ENCODE results near the gene FGF18. TPM values are rescaled to one million over a fixed set of nuclear protein-coding genes. Genes with fewer than 3 reads are reported as not detected.
"Not testable (repeated sequence)": the region's sequence is repeated elsewhere in the genome, so short reads cannot be mapped to it uniquely, and the experiment has no call there.

The FGF18 gene
- polyA plus RNA-seq (2011; rRNA removed) (0.04 TPM in 1 of 2 replicates, not detected in the other), polyA minus RNA-seq (2011; rRNA and poly(A)+ RNA removed) (not detected in 2 replicates)

DNA sequence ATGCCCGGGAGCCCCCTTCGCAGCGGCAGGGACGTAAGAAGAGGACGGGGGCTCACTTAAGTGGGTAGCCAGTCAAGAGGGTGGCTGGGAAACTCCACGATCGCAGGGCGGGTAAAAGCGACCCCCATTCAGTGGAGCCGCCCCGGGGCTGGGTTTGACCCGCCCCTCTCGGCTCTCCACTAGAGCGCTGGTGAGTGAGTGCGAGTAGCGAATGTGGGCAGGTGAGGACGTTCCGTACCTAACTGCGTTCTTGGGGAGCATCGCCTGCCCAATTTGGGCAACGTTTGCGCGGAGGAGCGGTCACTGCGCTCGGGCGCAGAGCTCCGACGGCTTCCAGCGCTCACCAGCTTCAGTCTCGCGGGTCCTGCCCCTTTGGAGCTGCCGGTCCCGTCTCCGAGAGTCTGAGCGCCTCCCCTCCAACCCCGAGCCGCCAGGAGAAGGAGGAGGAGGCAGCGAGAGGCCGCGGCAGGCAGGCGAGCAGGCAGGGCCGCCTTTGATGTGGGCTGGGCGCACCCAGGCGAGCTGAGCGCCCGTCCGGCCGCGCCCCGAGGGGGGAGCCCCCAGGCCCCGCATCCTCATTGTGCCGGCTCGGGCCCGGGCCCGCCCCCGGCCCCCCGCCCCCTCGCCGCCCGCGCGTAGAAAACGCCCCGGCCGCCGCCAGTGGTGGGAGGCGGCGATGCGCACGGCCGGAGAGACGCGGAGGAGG lies at the start of gene FGF18:
TSS of gene FGF18 (plus strand) at position 666 of the 706 bp plus-strand sequence. CDS start 553 bp downstream, outside the sequence.
- no peak for TF ChIP-seq CTCF (IDR thresholded peaks at IDR 0.05; ENCODE audit: insufficient read depth, low read depth, low read length)
- POLR2A ChIA-PET = no interaction called here
- Histone ChIP-seq H3K4me3 (ENCODE audit: low read depth, low read length) (peak within 1 kb of the TSS; percentile 17), H3K27me3 (ENCODE audit: control insufficient read depth, insufficient read depth, low read length) (no peaks in the 10 kb centered on the region; the same call in none of the 2 replicates), H3K36me3 (ENCODE audit: control insufficient read depth, insufficient read depth, low read length) (no peaks in the 10 kb centered on the region; the same call in none of the 2 replicates)
- CTCF ChIA-PET = interaction anchor here (0.5 to 2.9 kb wide), 60 partner anchors 8 to 1015 kb away, joined by 3 to 52 read pairs (median 4); partner anchors contain the start of gene STK10
- no peak for DNase-seq (ENCODE audit: low read depth)

DNA sequence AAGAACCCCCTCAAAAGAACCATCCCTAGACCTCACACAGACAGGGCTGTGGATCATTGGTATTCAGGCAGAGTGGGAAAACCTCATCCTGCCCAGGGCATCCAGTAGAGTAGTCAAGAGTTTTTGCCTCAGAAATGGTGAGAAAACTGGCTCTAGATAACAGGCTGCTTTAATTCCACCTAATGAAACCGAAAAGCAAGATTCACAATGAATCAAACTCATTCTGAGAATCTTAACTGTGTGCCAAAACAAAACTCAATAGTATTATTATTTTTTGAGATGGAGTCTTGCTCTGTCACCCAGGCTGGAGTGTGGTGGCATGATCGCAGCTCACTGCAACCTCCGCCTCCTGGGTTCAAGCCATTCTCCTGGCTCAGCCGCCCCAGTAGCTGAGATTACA lies 49.5 kb upstream of the FGF18 start:
- TF ChIP-seq CTCF (IDR thresholded peaks at IDR 0.05; ENCODE audit: insufficient read depth, low read depth, low read length) = no peak
- Histone ChIP-seq H3K27me3 (ENCODE audit: control insufficient read depth, insufficient read depth, low read length) (no peaks in the 10 kb centered on the region), H3K36me3 (ENCODE audit: control insufficient read depth, insufficient read depth, low read length) (no peaks in the 10 kb centered on the region), H3K4me3 (ENCODE audit: low read depth, low read length) (no peak overlapping the region)
- CTCF ChIA-PET = no interaction called here
- DNase-seq (ENCODE audit: low read depth) = no peak
- POLR2A ChIA-PET = no interaction called here

DNA sequence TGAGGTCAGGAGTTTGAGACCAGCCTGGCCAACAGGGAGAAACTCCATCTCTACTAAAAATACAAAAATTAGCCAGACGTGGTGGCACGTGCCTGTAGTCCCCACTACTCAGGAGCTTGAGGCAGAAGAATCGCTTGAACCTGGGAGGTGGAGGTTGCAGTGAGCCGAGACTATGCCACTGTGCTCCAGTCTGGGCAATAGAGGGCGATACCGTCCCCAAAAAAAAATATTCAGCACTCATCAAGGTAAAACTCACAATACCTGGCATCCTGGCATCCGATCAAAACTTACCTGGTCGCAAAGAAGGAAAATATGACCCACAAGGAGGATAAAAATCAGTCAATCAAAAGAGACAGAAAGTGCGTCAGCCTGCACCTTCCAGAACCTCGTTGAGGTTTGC lies 48.6 kb upstream of the FGF18 start:
- H3K4me3 ChIP-seq (ENCODE audit: low read depth, low read length); CTCF ChIA-PET; H3K36me3 ChIP-seq (ENCODE audit: control insufficient read depth, insufficient read depth, low read length); POLR2A ChIA-PET; H3K27me3 ChIP-seq (ENCODE audit: control insufficient read depth, insufficient read depth, low read length); DNase-seq (ENCODE audit: low read depth): not testable (repeated sequence)

DNA sequence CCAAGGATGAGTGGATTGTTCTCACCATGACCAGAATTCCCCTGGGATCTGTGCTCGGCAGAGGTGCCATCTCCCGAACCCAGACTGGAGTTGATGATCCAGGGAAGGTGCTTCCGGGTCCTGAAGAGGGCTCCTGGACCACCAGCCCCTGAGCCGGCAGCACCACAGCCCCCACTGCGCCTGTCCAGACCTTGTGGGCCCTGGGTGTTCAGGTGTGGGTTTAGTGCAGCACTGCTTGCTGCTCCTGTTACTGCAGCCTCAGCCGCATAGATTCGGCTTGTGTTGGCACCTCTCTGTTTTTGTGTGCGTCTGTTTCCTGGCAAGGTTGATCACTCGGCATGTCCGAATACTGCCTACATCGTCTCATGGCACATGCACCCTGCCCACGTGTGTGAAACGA lies 48.1 kb upstream of the FGF18 start:
- CTCF ChIA-PET = no interaction called here

GRCh38 chr5:171379961-171380360 lies 39.5 kb upstream of the FGF18 start:
- Histone ChIP-seq H3K36me3 (ENCODE audit: control insufficient read depth, insufficient read depth, low read length) (no peaks in the 10 kb centered on the region), H3K27me3 (ENCODE audit: control insufficient read depth, insufficient read depth, low read length) (no peaks in the 10 kb centered on the region), H3K4me3 (ENCODE audit: low read depth, low read length) (no peak overlapping the region)
- DNase-seq (ENCODE audit: low read depth) = no peak
- CTCF ChIA-PET = no interaction called here
- POLR2A ChIA-PET = no interaction called here
- TF ChIP-seq CTCF (IDR thresholded peaks at IDR 0.05; ENCODE audit: insufficient read depth, low read depth, low read length) = no peak

More for the DNA sequence above, 48.1 kb upstream of the FGF18 start:
- TF ChIP-seq CTCF (IDR thresholded peaks at IDR 0.05; ENCODE audit: insufficient read depth, low read depth, low read length) = no peak
- Histone ChIP-seq H3K27me3 (ENCODE audit: control insufficient read depth, insufficient read depth, low read length) (no peaks in the 10 kb centered on the region), H3K4me3 (ENCODE audit: low read depth, low read length) (no peak overlapping the region), H3K36me3 (ENCODE audit: control insufficient read depth, insufficient read depth, low read length) (no peaks in the 10 kb centered on the region)
- POLR2A ChIA-PET = no interaction called here
- DNase-seq (ENCODE audit: low read depth) = no peak

DNA sequence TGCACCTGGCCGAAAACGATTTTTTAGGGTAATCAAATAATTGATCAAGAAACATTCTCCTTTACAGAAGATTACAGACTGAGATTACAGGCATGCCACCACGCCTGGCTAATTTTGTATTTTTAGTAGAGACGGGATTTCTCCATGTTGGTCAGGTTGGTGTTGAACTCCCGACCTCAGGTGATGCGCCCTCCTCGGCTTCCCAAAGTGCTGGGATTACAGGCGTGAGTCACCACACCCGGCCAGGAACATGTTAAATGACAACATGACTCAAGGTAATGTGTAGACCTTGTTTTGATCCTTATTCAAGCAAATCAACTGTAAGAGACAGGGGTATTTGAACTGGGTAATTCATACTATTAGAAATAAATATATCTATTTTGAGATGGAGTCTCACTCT lies 35.0 kb upstream of the FGF18 start:
- H3K4me3 ChIP-seq (ENCODE audit: low read depth, low read length); POLR2A ChIA-PET; H3K27me3 ChIP-seq (ENCODE audit: control insufficient read depth, insufficient read depth, low read length); H3K36me3 ChIP-seq (ENCODE audit: control insufficient read depth, insufficient read depth, low read length); DNase-seq (ENCODE audit: low read depth); CTCF ChIA-PET: not testable (repeated sequence)

DNA sequence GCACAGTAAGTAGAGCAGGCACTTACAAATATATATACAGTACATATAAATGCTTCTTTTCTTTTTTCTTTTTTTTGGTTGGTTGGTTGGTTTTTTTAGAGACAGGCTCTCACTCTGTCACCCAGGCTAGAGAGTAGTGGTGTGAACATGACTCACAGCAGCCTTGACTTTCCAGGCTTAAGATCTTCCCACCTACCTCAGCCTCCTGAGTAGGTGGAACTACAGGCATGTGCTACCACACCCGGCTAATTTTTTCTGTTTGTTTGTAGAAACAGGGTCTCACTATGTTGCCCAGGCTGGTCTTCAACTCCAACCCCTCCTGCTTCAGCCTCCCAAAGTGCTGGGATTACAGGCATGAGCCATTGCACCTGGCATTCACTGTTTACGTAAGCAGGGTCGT lies 34.4 kb upstream of the FGF18 start:
- CTCF ChIA-PET; POLR2A ChIA-PET; DNase-seq (ENCODE audit: low read depth): not testable (repeated sequence)

More for the DNA sequence above, 34.4 kb upstream of the FGF18 start:
- H3K36me3 ChIP-seq (ENCODE audit: control insufficient read depth, insufficient read depth, low read length); H3K4me3 ChIP-seq (ENCODE audit: low read depth, low read length); H3K27me3 ChIP-seq (ENCODE audit: control insufficient read depth, insufficient read depth, low read length): not testable (repeated sequence)
